ENCODE measurements around the gene SMIM38. TPM values are rescaled to one million over a fixed set of nuclear protein-coding genes. Genes with fewer than 3 reads are reported as not detected.

The SMIM38 gene
- total RNA-seq, 4 donors from 2014 or later: 0.26 to 3.1 (median 0.31) TPM; not detected in 1

- no peak for DNase-seq (ENCODE audit: low spot score in 2 of 2)
- no peaks in the 10 kb centered on the region for H3K36me3 ChIP-seq
- H3K27me3 ChIP-seq: no peaks in the 10 kb centered on the region
- H3K27ac ChIP-seq: no peak overlapping the region
- no peaks in the 10 kb centered on the region for H3K9me3 ChIP-seq
- no peak for TF ChIP-seq POLR2AphosphoS5 (IDR thresholded peaks at IDR 0.05)
- no peak for TF ChIP-seq EP300 (IDR thresholded peaks at IDR 0.05)
- TF ChIP-seq CTCF (IDR thresholded peaks at IDR 0.05): no peak
- no peak for TF ChIP-seq POLR2A (IDR thresholded peaks at IDR 0.05)
- H3K4me1 ChIP-seq: peaks cover 19% of the 10 kb centered on the region
- H3K4me3 ChIP-seq: no peak overlapping the region
- 94% methylated on average over 10 of the region's 10 CpGs for WGBS
Measured at GRCh38 chr11:69154938-69155301, 815 bp upstream of the SMIM38 start.

- WGBS: 96% methylated on average over 4 of the region's 13 CpGs
- Histone ChIP-seq H3K4me1 (peaks cover 19% of the 10 kb centered on the region), H3K36me3 (no peaks in the 10 kb centered on the region), H3K27me3 (no peaks in the 10 kb centered on the region), H3K9me3 (no peaks in the 10 kb centered on the region), H3K27ac (no peak overlapping the region), H3K4me3 (no peak overlapping the region)
- no peak for TF ChIP-seq CTCF (IDR thresholded peaks at IDR 0.05)
- TF ChIP-seq EP300 (IDR thresholded peaks at IDR 0.05): no peak
- no peak for TF ChIP-seq POLR2AphosphoS5 (IDR thresholded peaks at IDR 0.05)
- TF ChIP-seq POLR2A (IDR thresholded peaks at IDR 0.05): no peak
- DNase-seq (ENCODE audit: low spot score in 2 of 2): no peak
Measured at GRCh38 chr11:69156235-69156639, 502 bp downstream of the SMIM38 start.

GRCh38 chr11:69156673-69157155 lies 979 bp downstream of the SMIM38 start:
- Histone ChIP-seq H3K4me3 (no peak overlapping the region), H3K4me1 (peaks cover 19% of the 10 kb centered on the region), H3K9me3 (no peaks in the 10 kb centered on the region), H3K27me3 (no peaks in the 10 kb centered on the region), H3K27ac (no peak overlapping the region), H3K36me3 (no peaks in the 10 kb centered on the region)
- DNase-seq (ENCODE audit: low spot score in 2 of 2): no peak
- WGBS: 80% methylated on average over 12 of the region's 15 CpGs
- TF ChIP-seq EP300 (IDR thresholded peaks at IDR 0.05): no peak
- TF ChIP-seq CTCF (IDR thresholded peaks at IDR 0.05): no peak
- TF ChIP-seq POLR2A (IDR thresholded peaks at IDR 0.05): no peak
- no peak for TF ChIP-seq POLR2AphosphoS5 (IDR thresholded peaks at IDR 0.05)

- H3K9me3 ChIP-seq: no peaks in the 10 kb centered on the region
- H3K4me3 ChIP-seq: peak overlapping the region; percentile 10
- no peaks in the 10 kb centered on the region for H3K27me3 ChIP-seq
- TF ChIP-seq POLR2A (IDR thresholded peaks at IDR 0.05) (no peak), POLR2AphosphoS5 (IDR thresholded peaks at IDR 0.05) (no peak)
- no peaks in the 10 kb centered on the region for H3K36me3 ChIP-seq
- no peak overlapping the region for H3K27ac ChIP-seq
- DNase-seq (ENCODE audit: low spot score in 2 of 2): no peak
- WGBS: 32% methylated on average over 24 of the region's 44 CpGs
- peaks cover 19% of the 10 kb centered on the region for H3K4me1 ChIP-seq
Measured at GRCh38 chr11:69157156-69157821, 1.6 kb downstream of the SMIM38 start.

- 87% methylated on average over 11 of the region's 15 CpGs for WGBS
- H3K9me3 ChIP-seq: no peaks in the 10 kb centered on the region
- no peak overlapping the region for H3K27ac ChIP-seq
- no peaks in the 10 kb centered on the region for H3K27me3 ChIP-seq
- DNase-seq (ENCODE audit: low spot score in 2 of 2): no peak
- no peak overlapping the region for H3K4me3 ChIP-seq
- H3K36me3 ChIP-seq: no peaks in the 10 kb centered on the region
- H3K4me1 ChIP-seq: peaks cover 19% of the 10 kb centered on the region
- TF ChIP-seq POLR2A (IDR thresholded peaks at IDR 0.05) (no peak), CTCF (IDR thresholded peaks at IDR 0.05) (no peak), EP300 (IDR thresholded peaks at IDR 0.05) (no peak)
Measured at GRCh38 chr11:69157822-69158231, 2.1 kb downstream of the SMIM38 start.
